Loucy (cell line): Measurements from ENCODE around the gene SLC39A11.

Source experiments
- H2AFZ ChIP-seq: fragments of 200-600 bp; sonication (generic); 2 replicates; pipeline ENCODE4 v1.6.0; 2016; ENCODE audit warnings: antibody characterized with exemption, mild to moderate bottlenecking, low read length, moderate library complexity
- H3F3A ChIP-seq: fragments of 200-600 bp; 2 replicates; pipeline ENCODE4 v1.6.0; 2016; ENCODE audit warnings: antibody characterized with exemption, low read depth, mild to moderate bottlenecking
- H3K27me3 ChIP-seq: fragments of 200-600 bp; sonication (generic); 2 replicates; pipeline ENCODE4 v1.6.1; 2014; ENCODE audit warnings: low read length, mild to moderate bottlenecking; ENCODE audit not compliant: insufficient read depth, poor library complexity, severe bottlenecking
- H3K36me3 ChIP-seq: fragments of 200-600 bp; sonication (generic); 2 replicates; pipeline ENCODE4 v1.6.1; 2016; ENCODE audit warnings: low read length; ENCODE audit not compliant: insufficient read depth
- H3K4me1 ChIP-seq: fragments of 200-600 bp; sonication (generic); 2 replicates; pipeline ENCODE4 v1.5.1; 2014; ENCODE audit warnings: low read length, mild to moderate bottlenecking; ENCODE audit not compliant: insufficient read depth, poor library complexity, severe bottlenecking
- H3K4me2 ChIP-seq: fragments of 200-600 bp; sonication (generic); 2 replicates; pipeline ENCODE4 v1.6.0; 2014; ENCODE audit warnings: antibody characterized with exemption, low read length, low read depth, mild to moderate bottlenecking; ENCODE audit not compliant: poor library complexity, severe bottlenecking
- H3K4me3 ChIP-seq: fragments of 200-600 bp; sonication (generic); 2 replicates; pipeline ENCODE4 v1.5.1; 2014; ENCODE audit warnings: low read length, mild to moderate bottlenecking, mixed read lengths; ENCODE audit not compliant: poor library complexity, severe bottlenecking
- H3K79me2 ChIP-seq: fragments of 200-600 bp; sonication (generic); 2 replicates; pipeline ENCODE4 v1.6.1; 2014; ENCODE audit warnings: low read length; ENCODE audit not compliant: insufficient read depth
- H3K9ac ChIP-seq: fragments of 200-600 bp; sonication (generic); 2 replicates; pipeline ENCODE4 v1.6.0; 2014; ENCODE audit warnings: mild to moderate bottlenecking, low read depth, low read length, moderate library complexity; ENCODE audit not compliant: poor library complexity, severe bottlenecking
- H3K9me2 ChIP-seq: fragments of 200-600 bp; sonication (generic); replicated peaks from 2 replicates; pipeline ENCODE4 v1.6.1; 2016; ENCODE audit warnings: low read depth, low read length, mixed read lengths
- H3K9me3 ChIP-seq: fragments of 200-600 bp; sonication (generic); 2 replicates; pipeline ENCODE4 v1.6.1; 2014; ENCODE audit warnings: mild to moderate bottlenecking, antibody characterized with exemption, low read length, low read depth; ENCODE audit not compliant: insufficient read depth
- H4K20me1 ChIP-seq: fragments of 200-600 bp; sonication (generic); 2 replicates; pipeline ENCODE4 v1.6.0; 2014; ENCODE audit warnings: antibody characterized with exemption, low read length, mild to moderate bottlenecking; ENCODE audit not compliant: insufficient read depth, poor library complexity, severe bottlenecking
- CTCF ChIP-seq: fragments of 200-600 bp; sonication (generic); conservative IDR thresholded peaks from 2 replicates; pipeline ENCODE4 v1.5.1; 2014; ENCODE audit warnings: mild to moderate bottlenecking, antibody characterized with exemption, low read length
- EZH2phosphoT487 ChIP-seq: fragments of 200-600 bp; IDR thresholded peaks from 2 replicates; pipeline ENCODE4 v1.6.1; 2018; ENCODE audit warnings: antibody characterized with exemption, mild to moderate bottlenecking, moderate library complexity, borderline replicate concordance

The SLC39A11 gene

DNA sequence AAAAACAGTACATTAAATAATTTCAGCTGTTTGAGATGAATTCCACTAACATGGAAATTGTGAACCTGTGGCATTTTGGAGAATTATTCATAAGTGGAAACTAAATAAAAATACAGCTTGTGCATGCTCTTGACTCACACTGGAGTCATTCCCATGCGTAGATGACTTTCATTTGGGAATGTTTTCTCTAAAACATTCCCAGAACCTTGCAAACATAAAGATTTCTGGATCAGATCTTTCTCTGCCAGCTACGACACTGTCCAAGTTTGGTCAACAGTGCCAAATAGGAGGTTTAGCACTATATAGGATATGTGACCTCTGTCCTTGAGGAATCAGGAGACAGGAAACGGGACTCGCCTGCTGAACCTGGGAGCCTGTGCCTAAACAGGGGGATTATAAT is 400.9 kb downstream of the SLC39A11 start:
- Histone ChIP-seq H3K4me1 (no peaks in the 10 kb centered on the region), H3K9me2 (no peaks in the 10 kb centered on the region), H3K4me3 (no peak overlapping the region), H3K9me3 (no peaks in the 10 kb centered on the region), H3K27me3 (no peaks in the 10 kb centered on the region), H4K20me1 (no peaks in the 10 kb centered on the region), H3K79me2 (no peaks in the 10 kb centered on the region), H2AFZ (no peak overlapping the region), H3K9ac (no peak overlapping the region), H3K36me3 (no peaks in the 10 kb centered on the region), H3F3A (no peaks in the 10 kb centered on the region), H3K4me2 (no peak overlapping the region)
- no peak for TF ChIP-seq EZH2phosphoT487
- TF ChIP-seq CTCF, result no peak

DNA sequence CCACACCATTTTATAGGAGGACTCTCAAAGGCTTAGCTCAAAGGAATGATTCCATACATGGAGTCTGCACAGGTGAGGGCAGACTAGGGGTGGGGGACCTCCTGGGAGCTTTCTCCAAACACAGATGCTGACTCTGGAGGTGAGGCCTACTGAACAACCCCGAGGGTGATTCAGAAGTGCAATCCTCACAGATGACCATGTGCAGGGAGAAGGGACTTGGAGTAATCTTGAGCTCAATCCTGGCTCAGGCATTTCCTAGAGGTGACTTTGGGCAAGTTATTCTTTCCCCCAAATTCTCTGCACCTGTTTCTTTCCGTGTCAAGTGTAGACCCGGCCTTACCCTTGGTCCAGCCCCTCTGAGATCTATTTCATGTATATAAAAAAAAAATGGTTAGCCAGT is 401.5 kb downstream of the SLC39A11 start:
- Histone ChIP-seq H3K27me3 (no peaks in the 10 kb centered on the region), H3K4me2 (no peak overlapping the region), H3K36me3 (no peaks in the 10 kb centered on the region), H3K4me3 (no peak overlapping the region), H3K9ac (no peak overlapping the region), H3K9me2 (no peaks in the 10 kb centered on the region), H3K79me2 (no peaks in the 10 kb centered on the region), H3K4me1 (no peaks in the 10 kb centered on the region), H2AFZ (no peak overlapping the region), H4K20me1 (no peaks in the 10 kb centered on the region), H3F3A (no peaks in the 10 kb centered on the region), H3K9me3 (no peaks in the 10 kb centered on the region)
- TF ChIP-seq CTCF, result no peak
- TF ChIP-seq EZH2phosphoT487, result no peak

DNA sequence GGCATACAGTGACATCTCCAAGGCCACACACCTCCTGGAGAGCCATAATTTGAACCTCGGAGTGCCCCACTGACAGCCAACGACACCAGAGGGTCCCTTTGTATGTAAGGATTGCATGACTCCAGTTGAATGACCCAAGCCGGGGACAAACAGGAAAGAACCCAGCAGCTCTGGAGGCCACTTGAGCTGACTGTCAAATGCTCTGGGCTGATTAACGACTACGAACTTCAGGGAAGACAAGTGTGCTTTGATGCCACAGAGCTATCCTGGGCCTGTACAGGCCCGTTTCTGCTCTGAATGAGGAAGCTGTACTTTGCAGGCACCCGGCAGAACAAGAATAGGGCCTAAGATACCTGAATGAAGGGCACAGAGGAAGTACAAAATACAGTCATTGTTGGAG is 404.6 kb downstream of the SLC39A11 start:
- Histone ChIP-seq H3K4me1 (no peaks in the 10 kb centered on the region), H3K9me3 (no peaks in the 10 kb centered on the region), H4K20me1 (no peaks in the 10 kb centered on the region), H3K36me3 (no peaks in the 10 kb centered on the region), H3K9me2 (no peaks in the 10 kb centered on the region), H2AFZ (no peak overlapping the region), H3K4me3 (no peak overlapping the region), H3K79me2 (no peaks in the 10 kb centered on the region), H3K9ac (no peak overlapping the region), H3K27me3 (no peaks in the 10 kb centered on the region), H3K4me2 (no peak overlapping the region), H3F3A (no peaks in the 10 kb centered on the region)
- TF ChIP-seq EZH2phosphoT487, result no peak
- no peak for TF ChIP-seq CTCF
